H1 (cell line): ENCODE data around the gene HDLBP. TPM values are rescaled to one million over a fixed set of nuclear protein-coding genes. Genes with fewer than 3 reads are reported as not detected.

Experiments used
- CTCF ChIA-PET: fragments of 300-600 bp; sonication (Branson Sonifier 250); formaldehyde crosslinking; loops from one replicate; lab custom pipeline; 2021; ENCODE audit not compliant: partially characterized antibody; lab: Charles Lee
- POLR2A ChIA-PET: fragments of 300-600 bp; sonication (Branson Sonifier 250); formaldehyde crosslinking; loops from one replicate; lab custom pipeline; 2021; ENCODE audit warnings: inconsistent platforms; ENCODE audit not compliant: partially characterized antibody; lab: Charles Lee
- DNase-seq, 2 experiments: peaks; one replicate each; pipeline versions ENCODE4 v3.0.0 to v3.0.0-alpha.2; 2010 to 2022; ENCODE audit warnings: low spot score in 2 of 2, low read depth in 1 of 2, mixed read lengths in 1 of 2
- FAIRE-seq: peaks from 2 replicates; lab custom pipeline; 2011; peaks lifted over from hg19 to GRCh38; lab: Jason Lieb, UNC
- H2AFZ ChIP-seq: 2 replicates; pipeline ENCODE4 v1.8.1; 2012; ENCODE audit warnings: low read length, inconsistent platforms
- H2AK5ac ChIP-seq: 2 replicates; pipeline ENCODE4 v1.6.1; 2013; ENCODE audit warnings: low read depth, low read length
- H2BK120ac ChIP-seq: replicated peaks from 2 replicates; pipeline ENCODE3; 2013; ENCODE audit warnings: low read depth, low read length, inconsistent platforms
- H2BK12ac ChIP-seq: 2 replicates; pipeline ENCODE4 v1.6.1; 2013; ENCODE audit warnings: low read depth, low read length
- H2BK15ac ChIP-seq: 2 replicates; pipeline ENCODE4 v1.6.1; 2013; ENCODE audit warnings: low read length
- H2BK20ac ChIP-seq: 2 replicates; pipeline ENCODE4 v1.6.1; 2013; ENCODE audit warnings: low read length
- H2BK5ac ChIP-seq: 2 replicates; pipeline ENCODE4 v1.6.1; 2013; ENCODE audit warnings: low read depth, low read length
- H3K14ac ChIP-seq: 2 replicates; pipeline ENCODE4 v1.6.1; 2013; ENCODE audit warnings: inconsistent platforms; ENCODE audit not compliant: insufficient read length
- H3K18ac ChIP-seq: 2 replicates; pipeline ENCODE4 v1.6.1; 2013; ENCODE audit warnings: low read length; ENCODE audit errors: extremely low read depth
- H3K23ac ChIP-seq: 2 replicates; pipeline ENCODE4 v1.6.1; 2013; ENCODE audit warnings: inconsistent platforms; ENCODE audit not compliant: insufficient read length
- H3K23me2 ChIP-seq: 2 replicates; pipeline ENCODE4 v1.6.1; 2013; ENCODE audit warnings: low read depth, low read length
- H3K27ac ChIP-seq: 2 replicates; pipeline ENCODE4 v1.6.1; 2011; ENCODE audit warnings: low read depth, low read length, inconsistent platforms
- H3K27me3 ChIP-seq, 4 experiments: replicated peaks in 1 of 4; 1 replicate in 1 of 4; 2 replicates in 3 of 4; pipeline versions ENCODE4 v1.6.1 to v1.8.1; 2011 to 2013; ENCODE audit warnings: low read length in 3 of 4, mild to moderate bottlenecking in 3 of 4, inconsistent platforms in 2 of 4, mixed read lengths in 2 of 4, moderate library complexity in 1 of 4; ENCODE audit not compliant: control insufficient read depth in 3 of 4, insufficient read depth in 3 of 4; ENCODE audit errors: extremely low read depth in 1 of 4
- H3K36me3 ChIP-seq, 4 experiments: 2 replicates each; pipeline versions ENCODE4 v1.6.1 to v1.8.1; 2011 to 2013; ENCODE audit warnings: mild to moderate bottlenecking in 4 of 4, low read length in 3 of 4, moderate library complexity in 2 of 4, control low read depth in 1 of 4, inconsistent platforms in 1 of 4; ENCODE audit not compliant: insufficient read depth in 4 of 4, control insufficient read depth in 2 of 4
- H3K4ac ChIP-seq: replicated peaks from 2 replicates; pipeline ENCODE3; 2013; ENCODE audit warnings: low read length, low read depth, mixed read lengths, inconsistent platforms; ENCODE audit not compliant: insufficient read length
- H3K4me1 ChIP-seq, 4 experiments: replicated peaks in 1 of 4; 1 replicate in 1 of 4; 2 replicates in 3 of 4; pipeline versions ENCODE4 v1.6.1 to v1.8.1; 2011 to 2013; ENCODE audit warnings: low read length in 3 of 4, inconsistent platforms in 2 of 4, mixed read lengths in 1 of 4; ENCODE audit not compliant: insufficient read depth in 4 of 4, control insufficient read depth in 3 of 4
- H3K4me2 ChIP-seq, 2 experiments: 2 replicates each; pipeline versions ENCODE4 v1.6.1 to v1.8.1; 2011 to 2013; ENCODE audit warnings: low read depth in 2 of 2, low read length in 2 of 2, control low read depth in 1 of 2, inconsistent platforms in 1 of 2, mild to moderate bottlenecking in 1 of 2; ENCODE audit not compliant: insufficient read depth in 1 of 2
- H3K4me3 ChIP-seq, 4 experiments: fragments of 200-600, 300-600 bp in 1 of 4; sonication (generic), shearing (Covaris generic), sonication (Bioruptor Twin) in 1 of 4; 2 replicates each; pipeline versions ENCODE4 v1.5.1 to v1.8.1; 2011 to 2016; ENCODE audit warnings: low read length in 4 of 4, low read depth in 3 of 4, control low read depth in 2 of 4, inconsistent platforms in 2 of 4, mild to moderate bottlenecking in 2 of 4, mixed read lengths in 1 of 4, moderate library complexity in 1 of 4; ENCODE audit not compliant: insufficient read depth in 2 of 4; ENCODE audit errors: extremely low read depth in 1 of 4
- H3K56ac ChIP-seq: replicated peaks from 2 replicates; pipeline ENCODE3; 2013; ENCODE audit warnings: low read depth, mild to moderate bottlenecking, mixed read lengths, low read length, inconsistent platforms; ENCODE audit not compliant: insufficient read length
- H3K79me1 ChIP-seq: 2 replicates; pipeline ENCODE4 v1.6.1; 2013; ENCODE audit warnings: low read depth, low read length, control low read depth
- H3K79me2 ChIP-seq, 2 experiments: 2 replicates each; pipeline versions ENCODE4 v1.6.1 to v1.8.1; 2012 to 2013; ENCODE audit warnings: low read length in 2 of 2, mild to moderate bottlenecking in 2 of 2, inconsistent platforms in 1 of 2; ENCODE audit not compliant: insufficient read depth in 2 of 2, control insufficient read depth in 1 of 2
- H3K9ac ChIP-seq, 4 experiments: replicated peaks in 1 of 4; 1 replicate in 1 of 4; 2 replicates in 3 of 4; pipeline versions ENCODE4 v1.6.1 to v1.8.1; 2011 to 2013; ENCODE audit warnings: low read depth in 3 of 4, low read length in 3 of 4, control low read depth in 2 of 4, mild to moderate bottlenecking in 2 of 4, moderate library complexity in 2 of 4, inconsistent platforms in 1 of 4; ENCODE audit errors: extremely low read depth in 1 of 4
- H3K9me3 ChIP-seq, 2 experiments: 2 replicates each; pipeline versions ENCODE4 v1.6.1 to v1.8.1; 2012 to 2013; ENCODE audit warnings: mild to moderate bottlenecking in 2 of 2, moderate library complexity in 2 of 2, control low read depth in 1 of 2, inconsistent platforms in 1 of 2, low read depth in 1 of 2, low read length in 1 of 2, mixed read lengths in 1 of 2; ENCODE audit not compliant: insufficient read depth in 2 of 2
- H4K20me1 ChIP-seq, 2 experiments: replicated peaks in 1 of 2; 2 replicates each; pipeline versions ENCODE3 to v1.8.1; 2011 to 2013; ENCODE audit warnings: inconsistent platforms in 2 of 2, low read length in 2 of 2, mild to moderate bottlenecking in 1 of 2; ENCODE audit not compliant: insufficient read depth in 2 of 2, control insufficient read depth in 1 of 2
- H4K5ac ChIP-seq: 2 replicates; pipeline ENCODE4 v1.6.1; 2013; ENCODE audit warnings: low read length, low read depth, mixed read lengths, inconsistent platforms; ENCODE audit not compliant: insufficient read length
- H4K8ac ChIP-seq: 2 replicates; pipeline ENCODE4 v1.8.0; 2013; ENCODE audit warnings: mild to moderate bottlenecking, moderate library complexity, low read length, inconsistent platforms; ENCODE audit not compliant: insufficient read depth; ENCODE audit errors: extremely low read depth
- H4K91ac ChIP-seq: replicated peaks from 2 replicates; pipeline ENCODE3; 2013; ENCODE audit warnings: low read length, mixed read lengths, inconsistent platforms; ENCODE audit not compliant: insufficient read length
- BACH1 ChIP-seq: IDR thresholded peaks from 2 replicates; pipeline ENCODE4 v1.6.1; 2012; ENCODE audit warnings: low read length, improper control_type of control experiment
- GABPA ChIP-seq: IDR thresholded peaks from 2 replicates; pipeline ENCODE4 v1.6.1; 2011; ENCODE audit warnings: mild to moderate bottlenecking, low read length, moderate library complexity, borderline replicate concordance; ENCODE audit not compliant: insufficient read depth
- SP4 ChIP-seq: IDR thresholded peaks from 2 replicates; pipeline ENCODE4 v1.6.1; 2012; ENCODE audit warnings: low read length, inconsistent platforms
- TAF1 ChIP-seq: IDR thresholded peaks from 2 replicates; pipeline ENCODE4 v1.6.1; 2011; ENCODE audit warnings: mild to moderate bottlenecking, low read depth, low read length
- WGBS, 2 experiments: shearing (Covaris generic) in 1 of 2; methylation state at CpG; one replicate each; pipeline versions ENCODE4 v1.1.6 to v1.1.7; 2013 to 2015; ENCODE audit warnings: low lambda C conversion rate in 2 of 2, mixed read lengths in 2 of 2, inconsistent platforms in 1 of 2, low coverage in 1 of 2, missing lambda C conversion rate in 1 of 2; ENCODE audit not compliant: insufficient replicate concordance in 2 of 2, insufficient coverage in 1 of 2, insufficient read length in 1 of 2; ENCODE audit errors: extremely low coverage in 1 of 2, missing lambda C conversion rate in 1 of 2; 5-methylcytosine and 5-hydroxymethylcytosine counted together
- polyA plus RNA-seq, 7 experiments: library from polyadenylated mRNA; depleted of rRNA in 3 of 7; stranded (reverse) in 5 of 7; unstranded in 2 of 7; fragments of >200 nt in 5 of 7; fragments of 200-250 nt in 2 of 7; gene quantifications; 1 replicate in 5 of 7; 2 replicates in 1 of 7; 4 replicates in 1 of 7; pipeline versions ENCODE4 v1.2.1 to v1.2.3, GENCODE V29; 2011 to 2013; ENCODE audit warnings: missing spikeins in 2 of 7, mixed read lengths in 2 of 7
- total RNA-seq: library from RNA; stranded (reverse); fragmentation: NEBNext Ultra II Directional; extraction: Animal tissue kit (Norgen Biotek cat#: 25700); gene quantifications from 2 replicates; pipeline ENCODE4 v1.2.1, GENCODE V29; 2021

The HDLBP gene
- total and polyA plus RNA-seq, 2 of the 8 experiments (the other 6 are each of a cell fraction or from before 2014, with no cell fraction given), result 185 to 360 TPM

- no peak overlapping the region for H3K14ac ChIP-seq
- H2AFZ ChIP-seq, result no peak overlapping the region
- no peak overlapping the region for H3K23ac ChIP-seq
- H3K4ac ChIP-seq, result no peak overlapping the region
- no peak overlapping the region for H2BK120ac ChIP-seq
- WGBS, 2 experiments, result 96% methylated on average over 3 of the region's 3 CpGs; no CpG with 5 or more reads in 1 of the 2 experiments
- H4K5ac ChIP-seq, result no peak overlapping the region
- H3K27ac ChIP-seq, result no peak overlapping the region
- H2BK15ac ChIP-seq, result no peak overlapping the region
- no peaks in the 10 kb centered on the region for H3K9me3 ChIP-seq
- H2BK5ac ChIP-seq, result no peak overlapping the region
- no peak overlapping the region for H4K91ac ChIP-seq
- no peak overlapping the region for H2BK12ac ChIP-seq
- H4K20me1 ChIP-seq, result peaks cover 0 to 8% of the 10 kb centered on the region in 2 experiments
- no peak overlapping the region for H2BK20ac ChIP-seq
- FAIRE-seq (no peak), DNase-seq (no peak)
- peaks cover 31 to 94% (median 61%) of the 10 kb centered on the region in 4 experiments for H3K36me3 ChIP-seq
- no peak overlapping the region for H3K4me3 ChIP-seq
- H3K23me2 ChIP-seq, result no peaks in the 10 kb centered on the region
- H3K79me1 ChIP-seq, result no peaks in the 10 kb centered on the region; the same call in 1 of the 2 replicates
- no peak overlapping the region for H3K56ac ChIP-seq
- POLR2A ChIA-PET, result no interaction called here
- CTCF ChIA-PET, result no interaction called here
- no peak overlapping the region for H3K18ac ChIP-seq
- H3K4me2 ChIP-seq, result no peak overlapping the region
- H2AK5ac ChIP-seq, result no peak overlapping the region
- peaks cover 0 to 10% of the 10 kb centered on the region in 2 experiments; a peak in 2 of 4 replicates for H3K79me2 ChIP-seq
- no peak overlapping the region for H3K9ac ChIP-seq
- H4K8ac ChIP-seq, result no peak overlapping the region
- no peaks in the 10 kb centered on the region for H3K27me3 ChIP-seq
- no peaks in the 10 kb centered on the region for H3K4me1 ChIP-seq
- TF ChIP-seq TAF1 (no peak), BACH1 (no peak), SP4 (no peak), GABPA (no peak)
Measured at GRCh38 chr2:241340631-241341163, 25.2 kb upstream of the HDLBP start.
